ENCODE measurements around the gene PLA2G6.
"Not testable (repeated sequence)": the region's sequence is repeated elsewhere in the genome, so short reads cannot be mapped to it uniquely, and the experiment has no call there.

Gene PLA2G6

DNA sequence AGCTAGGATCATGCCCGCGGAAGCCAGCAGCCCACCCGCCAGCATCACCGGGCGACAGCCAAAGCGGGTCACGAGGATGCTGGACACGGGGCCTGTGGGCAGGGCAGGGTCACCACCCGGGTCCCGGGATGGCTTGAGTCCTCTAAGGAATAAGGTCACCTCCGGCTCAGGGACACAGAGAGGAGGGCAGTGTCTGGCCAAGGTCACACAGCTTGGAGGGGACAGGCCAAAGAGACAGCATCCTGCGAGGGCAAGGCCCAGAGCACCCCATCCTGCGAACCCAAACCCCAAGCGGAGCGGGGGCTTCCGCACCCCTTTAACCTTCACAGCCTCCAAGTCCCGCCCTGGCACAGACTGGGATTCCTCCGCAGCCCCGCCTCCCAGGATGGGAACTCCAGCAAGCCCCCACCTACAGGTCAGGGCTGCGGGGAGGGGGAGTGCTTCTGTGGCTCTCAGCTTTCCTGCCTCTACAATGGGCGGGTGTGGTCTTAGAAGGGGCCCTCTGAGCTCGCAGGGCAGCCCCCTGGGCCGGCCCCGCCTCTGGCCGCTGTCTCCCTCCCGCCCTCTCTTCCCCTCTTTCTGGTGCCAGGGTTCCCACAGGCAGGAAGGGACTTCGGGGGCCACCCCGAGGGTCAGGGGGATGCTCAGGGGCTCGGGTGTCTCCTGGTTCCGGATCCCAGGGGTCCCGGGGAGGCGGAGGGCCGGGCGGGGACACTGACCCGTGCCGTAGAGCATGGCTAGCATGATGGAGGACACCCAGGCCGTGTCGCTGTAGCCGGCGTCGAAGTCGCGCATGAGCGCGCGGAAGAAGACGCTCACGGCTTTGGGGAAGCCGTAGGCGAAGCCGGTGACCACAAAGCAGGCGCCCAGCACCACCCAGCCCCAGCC lies 99.4 kb downstream of the PLA2G6 start:
- DNase-seq, result no peak

- no peak for DNase-seq
These were observed 100.0 kb downstream of the PLA2G6 start for GRCh38 chr22:38081636-38081940.

DNA sequence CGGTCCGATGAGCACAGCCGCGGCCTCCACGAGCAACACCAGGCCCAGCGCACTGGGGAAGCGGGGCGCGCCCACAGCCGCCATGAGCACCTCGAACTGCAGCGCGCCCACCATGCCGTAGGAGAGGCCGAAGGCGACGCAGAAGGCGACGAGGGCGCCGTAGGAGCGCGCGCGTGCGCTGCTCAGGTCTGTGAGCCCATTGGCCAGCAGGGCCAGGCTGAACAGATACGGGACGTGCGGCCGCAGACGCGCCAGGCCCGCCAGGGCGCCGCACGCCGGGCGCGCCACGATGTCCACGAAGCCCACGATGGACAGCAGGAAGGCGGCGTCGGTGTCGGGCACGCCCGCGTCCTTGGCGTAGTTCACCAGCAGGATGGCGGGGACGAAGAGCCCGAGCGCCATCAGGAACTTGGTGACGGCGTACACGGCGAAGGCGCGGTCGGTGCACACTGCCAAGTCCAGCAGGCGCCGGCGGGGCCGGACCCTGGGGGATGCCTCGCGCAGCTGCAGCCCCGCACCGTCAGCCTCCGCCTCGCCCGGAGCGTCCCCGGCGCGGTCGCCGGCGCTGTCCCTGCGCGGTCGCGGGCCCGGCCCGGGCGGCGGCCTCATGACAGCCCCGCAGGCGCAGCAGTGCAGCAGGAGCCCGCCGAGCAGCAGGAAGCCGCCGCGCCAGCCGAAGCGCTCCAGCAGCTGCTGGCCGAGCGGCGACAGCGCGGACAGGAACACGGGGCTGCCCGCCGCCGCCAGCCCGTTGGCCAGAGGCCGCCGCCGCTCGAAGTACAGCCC lies 100.6 kb downstream of the PLA2G6 start:
- no peak for DNase-seq

DNA sequence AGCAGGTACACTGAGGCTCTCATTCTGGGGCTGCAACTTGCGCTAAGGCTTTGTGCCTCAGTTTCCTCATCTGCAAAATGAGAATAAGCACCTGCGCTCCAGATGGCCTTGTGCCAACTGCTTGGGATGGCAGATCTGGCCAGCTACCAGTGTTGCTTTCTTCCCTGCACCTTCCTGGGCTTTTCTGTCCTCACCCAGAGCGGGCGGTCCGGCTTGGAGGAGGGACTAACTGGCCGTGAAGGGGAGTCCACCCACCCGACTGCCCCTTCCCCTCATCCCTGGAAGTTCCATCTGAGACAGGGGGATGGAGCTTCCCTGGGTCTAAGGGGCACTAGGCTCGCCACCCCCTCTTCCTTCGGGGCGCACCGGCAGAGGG lies 101.2 kb downstream of the PLA2G6 start:
- DNase-seq, result no peak

- DNase-seq, result no peak
These were observed 101.8 kb downstream of the PLA2G6 start for GRCh38 chr22:38079804-38080203.

GRCh38 chr22:38079208-38079607 lies 102.4 kb downstream of the PLA2G6 start:
- DNase-seq, result not testable (repeated sequence)

DNA sequence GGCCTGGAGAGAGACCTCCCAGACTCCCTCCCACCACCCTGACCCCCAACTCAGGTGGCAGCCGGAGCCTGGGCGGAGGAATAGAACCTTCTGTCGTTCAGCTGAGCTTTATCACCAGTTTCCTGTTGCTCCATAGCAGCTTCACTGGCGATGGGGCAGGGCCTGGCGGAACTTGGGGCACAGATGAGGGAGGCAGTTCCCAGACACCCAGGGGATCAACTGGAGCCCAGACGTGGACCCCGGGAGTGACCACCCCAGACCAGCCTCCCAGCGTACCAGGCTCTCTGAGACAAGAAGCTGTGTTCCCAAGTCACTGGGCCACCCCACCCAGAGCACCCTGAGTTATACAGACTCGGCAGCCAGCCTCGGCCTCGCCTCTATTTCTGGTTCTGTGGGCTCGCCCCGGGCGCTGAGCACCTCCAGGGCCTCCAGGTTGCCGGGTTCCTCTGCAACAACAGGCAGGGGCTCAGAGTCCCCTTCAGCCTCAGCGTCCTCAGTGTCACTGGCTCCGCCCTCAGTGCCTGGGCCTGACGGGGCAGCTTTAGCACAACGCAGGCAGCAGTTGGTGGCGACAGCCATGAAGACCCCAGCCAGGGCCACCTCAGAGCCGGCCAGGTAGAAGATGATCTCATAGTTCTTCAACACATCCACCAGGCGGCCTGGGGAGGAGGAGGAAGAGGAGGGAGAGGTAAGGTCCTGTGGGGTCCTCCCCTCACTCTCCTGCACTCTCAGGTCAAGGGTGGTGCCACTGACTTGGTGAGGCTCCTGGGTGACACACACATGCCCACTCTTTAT lies 103.4 kb downstream of the PLA2G6 start:
- DNase-seq, result no peak

DNA sequence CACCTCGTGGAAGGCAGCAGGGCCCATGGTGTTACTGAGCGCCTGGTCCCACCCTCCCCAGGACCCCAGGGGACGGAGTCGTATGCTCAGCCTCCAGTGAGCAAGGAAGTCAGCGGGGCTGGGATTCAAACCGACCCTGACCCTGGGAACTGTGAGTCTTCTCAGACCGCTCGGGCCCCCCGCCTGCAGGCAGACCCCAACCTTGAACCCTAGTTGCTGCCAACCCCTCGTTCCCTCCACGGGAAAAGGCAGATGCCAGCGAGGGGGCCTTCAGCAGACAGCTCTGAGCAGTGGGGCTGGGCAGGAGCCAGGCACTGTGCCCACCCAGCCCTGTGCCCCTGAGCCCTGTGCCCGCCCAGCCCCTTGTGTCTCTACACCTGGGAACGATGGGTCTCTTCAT lies 104.0 kb downstream of the PLA2G6 start:
- no peak for DNase-seq

- no peak for DNase-seq
These were observed 104.5 kb downstream of the PLA2G6 start for GRCh38 chr22:38077096-38077495.

DNA sequence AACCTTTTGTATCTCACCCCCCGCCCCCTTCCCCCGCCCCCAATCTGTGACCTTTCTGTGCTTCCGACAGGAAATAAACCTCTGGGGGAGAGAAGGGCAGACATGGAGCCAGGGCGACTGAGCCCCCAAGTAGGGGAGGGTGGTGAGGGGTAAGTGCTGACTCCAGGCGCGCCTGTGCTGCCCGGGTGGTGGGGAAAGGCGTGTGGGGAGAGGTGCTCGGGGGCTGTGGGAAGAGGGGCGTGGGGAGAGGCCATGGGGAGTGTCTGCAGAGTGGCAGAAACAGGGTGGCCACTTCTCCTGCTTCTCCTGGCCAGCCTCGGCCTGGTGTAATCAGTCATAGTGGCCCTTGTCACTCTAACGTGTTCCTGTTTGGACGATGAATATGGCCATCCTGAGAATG lies 105.7 kb downstream of the PLA2G6 start:
- no peak for DNase-seq

GRCh38 chr22:38075105-38075825 lies 106.4 kb downstream of the PLA2G6 start:
- no peak for DNase-seq

GRCh38 chr22:38074181-38075104 lies 107.2 kb downstream of the PLA2G6 start:
- DNase-seq, result no peak

DNA sequence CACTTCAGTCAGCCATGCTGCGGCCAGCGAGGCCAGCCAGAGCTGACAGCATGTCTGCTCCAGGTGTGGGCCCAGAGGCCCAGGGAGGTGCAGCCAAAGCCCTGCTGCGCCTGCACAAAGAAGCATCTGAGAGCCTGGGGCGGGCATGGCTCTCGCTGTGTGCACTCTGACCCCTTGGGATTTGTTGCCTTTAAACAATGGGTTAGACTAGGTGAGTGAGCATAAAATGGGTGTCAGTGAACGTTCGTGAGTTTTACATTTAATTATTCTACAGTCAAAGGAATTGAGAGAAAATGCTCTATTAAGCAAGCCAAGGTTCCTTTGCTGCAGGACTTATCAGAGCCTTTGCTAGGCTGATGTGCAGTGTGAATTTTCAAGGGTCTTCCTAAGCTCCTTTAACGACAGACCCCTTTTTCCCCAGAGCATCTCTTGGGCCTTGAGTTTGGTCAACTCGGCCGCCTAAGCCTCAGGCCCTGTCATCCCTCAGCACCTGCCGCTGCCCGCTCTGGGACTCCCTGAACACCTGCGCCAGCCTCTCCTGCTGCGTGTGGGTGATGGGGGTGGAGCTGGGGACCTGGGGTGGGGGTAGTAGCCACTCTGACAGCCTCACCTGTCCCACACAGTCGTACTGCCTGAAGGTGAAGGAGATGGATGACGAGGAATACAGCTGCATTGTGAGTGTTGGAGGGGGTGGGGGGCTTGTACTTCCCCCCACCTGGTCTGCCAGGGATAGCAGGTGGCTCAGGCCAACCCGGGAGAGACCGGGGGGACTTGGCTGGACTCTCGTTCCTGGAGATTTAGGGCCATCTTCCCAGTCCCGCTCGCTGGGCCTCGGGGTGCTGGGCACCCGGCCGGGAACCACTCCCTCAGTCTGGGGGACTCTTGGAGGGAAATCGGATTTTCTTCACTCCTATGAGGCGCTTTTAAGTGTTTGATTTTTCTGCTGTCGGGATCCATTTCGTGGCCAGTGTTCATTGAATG lies 108.2 kb downstream of the PLA2G6 start:
- no peak for DNase-seq

GRCh38 chr22:38072322-38073149 lies 109.1 kb downstream of the PLA2G6 start:
- no peak for DNase-seq

DNA sequence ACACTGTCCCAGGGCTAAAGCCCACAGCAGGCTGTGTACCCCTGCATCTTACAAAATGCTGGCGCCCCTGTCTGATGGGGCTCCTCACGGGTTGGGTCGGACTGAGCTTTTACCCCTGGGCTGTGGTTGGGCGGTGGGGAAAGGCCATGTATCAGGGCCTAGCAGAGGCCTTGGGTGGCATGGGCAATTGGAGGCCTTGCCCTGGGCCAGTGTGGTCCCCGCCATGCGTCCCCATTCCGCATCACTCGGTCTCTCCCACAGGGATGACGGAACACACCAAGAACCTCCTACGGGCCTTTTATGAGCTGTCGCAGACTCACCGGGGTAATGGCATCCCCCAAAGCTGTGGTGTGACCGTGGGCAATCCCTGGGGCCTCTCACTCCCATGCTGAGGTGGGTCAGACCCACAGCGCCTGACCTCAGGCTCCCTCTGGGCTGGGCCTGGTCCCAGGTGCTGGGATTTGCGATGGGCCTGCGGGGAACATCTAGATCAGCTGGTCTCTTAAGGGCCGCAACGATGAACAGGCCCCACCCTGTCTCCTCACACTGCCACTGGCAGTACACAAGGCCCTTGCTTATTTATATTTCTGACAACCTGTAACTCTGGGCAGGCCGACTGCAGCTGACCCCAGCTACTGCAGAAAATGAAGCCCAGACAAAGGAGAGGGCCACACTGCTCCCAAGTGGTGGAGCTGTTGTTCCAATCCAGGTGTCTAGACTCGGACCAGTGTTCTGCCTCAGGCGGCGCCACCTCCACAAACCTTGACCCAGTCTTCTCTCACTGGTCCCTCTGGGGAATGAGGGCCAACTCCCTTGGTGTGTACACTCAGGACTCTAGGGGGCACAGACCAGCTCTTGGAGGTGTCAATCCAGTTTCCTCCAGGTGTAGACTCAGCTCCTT lies 110.0 kb downstream of the PLA2G6 start:
- DNase-seq, result no peak

- no peak for DNase-seq
These were observed 111.2 kb downstream of the PLA2G6 start for GRCh38 chr22:38070250-38070921.

DNA sequence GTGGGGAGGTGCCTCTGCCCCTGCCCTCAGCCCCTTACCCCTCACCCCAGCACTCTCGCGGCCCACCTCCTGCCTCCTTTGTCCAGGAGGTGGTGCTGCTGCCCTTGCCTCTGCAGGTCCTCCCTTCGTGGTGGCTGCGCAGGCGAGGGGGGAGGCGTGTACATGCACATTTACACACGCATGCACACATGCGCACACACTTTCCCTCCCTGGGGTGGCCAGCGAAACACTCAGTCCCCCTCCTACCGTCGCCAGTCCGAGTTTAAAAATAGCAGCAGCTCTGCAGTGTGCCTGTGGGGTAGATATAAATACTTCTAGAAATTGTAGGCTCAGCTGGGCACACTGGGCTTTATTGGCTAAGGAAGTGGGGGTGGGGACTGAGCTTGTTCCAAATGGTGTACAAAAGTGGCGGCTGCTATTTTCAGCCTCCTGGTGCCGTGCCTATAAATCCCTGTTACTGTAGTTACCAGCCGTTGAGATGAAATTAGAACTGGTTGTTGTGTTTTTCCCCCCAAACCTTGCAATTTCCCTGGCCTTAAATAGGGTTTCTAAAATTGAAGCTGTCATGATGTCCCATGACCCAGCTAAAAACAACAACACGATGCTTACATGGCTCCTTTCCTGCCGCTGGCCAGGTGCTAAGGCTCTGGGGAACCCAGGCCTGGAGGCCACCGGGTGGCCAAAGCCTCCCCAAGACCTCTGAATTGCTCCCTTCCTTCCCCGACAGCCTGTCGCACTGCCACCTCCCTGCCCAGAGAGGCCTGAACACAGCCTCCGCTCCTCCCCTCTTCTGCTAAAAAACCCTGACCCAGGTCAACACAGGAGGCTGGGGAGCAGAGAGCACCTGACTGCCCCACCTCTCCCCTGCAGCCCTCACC lies 112.0 kb downstream of the PLA2G6 start:
- DNase-seq, result no peak
